PFSK-1 (cell line): ENCODE measurements around the gene ARID4B.

ENCODE experiments used
- FOXP2 ChIP-seq: optimal IDR thresholded peaks from 2 replicates; pipeline ENCODE3; 2011; ENCODE audit warnings: borderline replicate concordance, control low read depth, inconsistent platforms; ENCODE audit not compliant: insufficient read depth; ENCODE audit errors: extremely low read length, extremely low read depth
- POLR2AphosphoS5 ChIP-seq: IDR thresholded peaks from 2 replicates; pipeline ENCODE4 v1.6.1; 2012; ENCODE audit warnings: low read depth, mild to moderate bottlenecking, control low read depth, low read length, moderate library complexity
- REST ChIP-seq, 2 experiments: IDR thresholded peaks; 2 replicates each; pipeline versions ENCODE4 v1.6.1 to v1.8.0; 2011 to 2012; ENCODE audit warnings: low read depth in 2 of 2, low read length in 2 of 2, control low read depth in 1 of 2, inconsistent platforms in 1 of 2, mild to moderate bottlenecking in 1 of 2, moderate library complexity in 1 of 2; ENCODE audit not compliant: insufficient read depth in 1 of 2
- SIN3A ChIP-seq: IDR thresholded peaks from 2 replicates; pipeline ENCODE4 v1.6.1; 2012; ENCODE audit warnings: mild to moderate bottlenecking, low read length, moderate library complexity, borderline replicate concordance; ENCODE audit not compliant: insufficient read depth
- TAF1 ChIP-seq: IDR thresholded peaks from 2 replicates; pipeline ENCODE4 v1.6.1; 2012; ENCODE audit warnings: low read length, control low read depth, borderline replicate concordance; ENCODE audit not compliant: insufficient read depth

The ARID4B gene

GRCh38 chr1:235298758-235299157 lies 29.2 kb downstream of the ARID4B start:
- no peak for TF ChIP-seq SIN3A
- TF ChIP-seq FOXP2: no peak
- TF ChIP-seq TAF1: no peak
- no peak for TF ChIP-seq POLR2AphosphoS5
- no peak for TF ChIP-seq REST (IDR thresholded peaks at IDR 0.05; ENCODE audit: insufficient read depth in 1 of 2, low read depth in 2 of 2, low read length in 2 of 2)

- no peak for TF ChIP-seq SIN3A
- no peak for TF ChIP-seq REST (IDR thresholded peaks at IDR 0.05; ENCODE audit: insufficient read depth in 1 of 2, low read depth in 2 of 2, low read length in 2 of 2)
- no peak for TF ChIP-seq POLR2AphosphoS5
- TF ChIP-seq TAF1: no peak
Measured at GRCh38 chr1:235297579-235297978, 30.4 kb downstream of the ARID4B start.

- TF ChIP-seq POLR2AphosphoS5: no peak
- no peak for TF ChIP-seq TAF1
- TF ChIP-seq REST (IDR thresholded peaks at IDR 0.05; ENCODE audit: insufficient read depth in 1 of 2, low read depth in 2 of 2, low read length in 2 of 2): no peak
- TF ChIP-seq SIN3A: no peak
- no peak for TF ChIP-seq FOXP2
Measured at GRCh38 chr1:235296729-235297128, 31.2 kb downstream of the ARID4B start.

- TF ChIP-seq TAF1: no peak
- TF ChIP-seq FOXP2: no peak
- no peak for TF ChIP-seq SIN3A
- no peak for TF ChIP-seq POLR2AphosphoS5
- TF ChIP-seq REST (IDR thresholded peaks at IDR 0.05; ENCODE audit: insufficient read depth in 1 of 2, low read depth in 2 of 2, low read length in 2 of 2): no peak
Measured at GRCh38 chr1:235295902-235296350, 32.1 kb downstream of the ARID4B start.
